Stimulated activated CD4-positive, alpha-beta T cell treated with anti-CD3 and anti-CD28 coated beads, Interleukin-2, amount 100 ng/mL, for 24 hours (primary cell): ENCODE measurements around the gene OSBPL6.

Source experiments
- DNase-seq, 2 donors: peaks; one replicate each; pipeline ENCODE4 v3.0.0-alpha.2; 2020

The OSBPL6 gene

DNA sequence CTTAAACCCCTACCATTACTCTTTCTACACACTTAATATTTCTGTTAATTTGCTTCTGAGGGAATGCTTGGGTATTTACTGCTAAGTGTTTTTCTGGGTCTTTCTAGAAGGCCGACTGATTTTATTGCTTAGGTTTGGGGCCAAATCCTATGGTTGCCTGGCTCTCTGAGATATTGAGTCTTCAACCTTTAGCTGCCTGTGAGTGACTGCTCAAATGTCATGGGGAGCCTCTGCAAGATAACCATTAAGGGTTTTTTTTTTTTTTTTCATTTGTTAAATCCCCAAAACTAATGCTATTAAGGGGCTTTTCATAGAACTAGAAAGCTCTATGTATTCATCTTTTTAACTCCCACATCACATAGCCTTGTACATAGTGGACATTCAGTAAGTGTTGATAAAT lies 5.0 kb downstream of the OSBPL6 start:
- DNase-seq: no peak

DNA sequence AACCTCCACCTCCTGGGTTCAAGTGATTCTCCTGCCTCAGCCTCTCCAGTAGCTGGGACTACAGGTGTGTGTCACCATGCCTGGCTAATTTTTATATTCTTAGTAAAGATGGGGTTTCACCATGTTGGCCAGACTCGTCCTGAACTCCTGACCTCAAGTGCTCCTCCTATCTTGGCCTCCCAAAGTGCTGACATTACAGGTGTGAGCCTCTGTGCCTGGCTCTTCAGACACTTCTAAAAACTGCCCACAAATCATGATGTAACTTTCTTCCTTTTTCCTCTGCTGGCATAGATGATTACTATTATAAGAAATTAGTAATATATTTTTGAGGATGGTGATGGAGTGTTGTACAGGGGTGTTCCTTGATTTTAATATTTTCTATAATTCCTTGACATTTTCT lies 6.0 kb downstream of the OSBPL6 start:
- DNase-seq: no peak

DNA sequence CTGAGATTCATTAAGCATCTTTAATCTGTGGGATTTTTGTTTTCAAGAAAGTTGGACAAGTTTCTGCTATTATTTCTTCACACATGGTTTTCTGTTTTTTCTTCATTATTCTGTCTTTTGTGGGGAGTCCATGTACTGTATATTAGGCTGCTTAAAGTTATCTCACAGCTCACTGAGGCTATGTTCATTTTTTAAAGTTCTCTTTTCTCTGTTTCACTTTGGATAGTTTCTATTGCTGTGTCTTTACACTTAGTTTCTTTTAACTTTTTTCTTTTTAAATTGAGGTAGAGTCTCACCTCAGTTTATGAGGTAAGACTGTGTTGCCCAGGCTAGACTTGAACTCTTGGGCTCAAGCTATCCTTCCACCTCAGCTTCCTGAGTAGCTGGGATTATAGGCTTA lies 8.6 kb downstream of the OSBPL6 start:
- DNase-seq: no peak

DNA sequence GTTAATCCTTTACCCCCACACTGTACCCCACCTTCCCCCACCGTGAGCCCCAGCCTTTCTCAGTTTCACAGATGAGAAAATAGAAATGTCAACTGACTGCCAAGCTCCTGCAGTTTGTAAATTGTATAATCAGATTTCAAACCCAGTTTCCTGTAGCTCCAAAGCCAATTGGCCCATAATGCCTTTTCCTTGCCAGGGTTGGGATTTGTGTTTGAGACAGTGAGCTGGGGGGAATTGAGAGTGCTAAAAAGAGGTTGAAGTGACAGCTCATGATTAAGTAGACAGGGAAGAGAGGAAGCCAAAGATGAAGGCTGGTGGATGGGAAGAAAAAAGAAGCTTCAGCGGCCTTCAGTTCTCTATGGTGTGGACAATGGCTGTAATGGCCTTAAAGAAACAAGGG lies 10.7 kb downstream of the OSBPL6 start:
- no peak for DNase-seq

DNA sequence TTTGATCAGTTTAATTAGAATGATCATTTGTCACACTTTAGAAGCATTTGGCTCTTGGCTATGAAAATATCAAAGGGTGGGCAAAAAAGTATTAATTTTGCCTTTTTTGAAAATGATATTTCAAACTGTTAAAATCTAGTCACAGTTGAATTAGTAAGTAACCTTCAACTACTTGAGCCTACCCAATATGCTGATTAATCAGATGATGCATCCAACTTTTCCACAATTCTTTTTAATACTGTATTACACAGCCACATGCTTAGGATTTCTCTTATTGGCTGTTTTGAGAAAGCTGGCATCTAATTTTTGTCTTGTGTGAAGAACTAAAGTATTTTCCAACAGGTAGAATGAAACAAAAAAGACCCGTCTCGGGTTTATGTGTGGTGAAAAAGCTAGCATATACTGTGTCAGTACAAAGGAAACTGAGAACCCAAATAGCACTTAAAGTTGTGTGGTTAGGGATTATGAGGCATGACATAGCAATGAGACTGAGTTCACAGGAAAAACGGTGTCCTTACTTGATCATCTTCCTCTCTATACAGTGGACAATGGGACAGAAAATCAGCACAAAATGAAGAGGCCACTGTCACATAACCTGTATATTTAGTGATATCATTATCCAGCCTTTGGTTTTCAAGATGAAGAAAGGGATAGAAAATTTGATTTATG lies 11.7 kb downstream of the OSBPL6 start:
- DNase-seq: no peak

DNA sequence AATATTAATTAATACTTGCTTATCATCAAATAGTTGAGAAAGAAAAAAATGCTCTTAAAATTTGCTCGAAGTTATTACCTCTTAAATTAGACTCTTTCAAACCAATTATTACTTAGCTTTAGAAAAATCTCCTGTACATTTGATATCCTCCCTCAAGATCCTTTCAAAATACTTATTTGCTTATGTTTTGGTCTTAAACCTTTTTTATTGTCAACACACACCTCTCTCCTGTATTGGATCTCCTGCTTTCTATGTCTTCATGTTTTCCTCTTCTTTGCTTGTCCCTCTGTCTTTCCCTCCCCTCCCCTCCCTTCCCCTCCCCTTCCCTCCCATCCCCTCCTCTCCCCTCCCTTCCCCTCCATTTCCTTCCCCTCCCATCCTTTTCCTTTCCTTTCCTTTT lies 14.0 kb downstream of the OSBPL6 start:
- DNase-seq: no peak

DNA sequence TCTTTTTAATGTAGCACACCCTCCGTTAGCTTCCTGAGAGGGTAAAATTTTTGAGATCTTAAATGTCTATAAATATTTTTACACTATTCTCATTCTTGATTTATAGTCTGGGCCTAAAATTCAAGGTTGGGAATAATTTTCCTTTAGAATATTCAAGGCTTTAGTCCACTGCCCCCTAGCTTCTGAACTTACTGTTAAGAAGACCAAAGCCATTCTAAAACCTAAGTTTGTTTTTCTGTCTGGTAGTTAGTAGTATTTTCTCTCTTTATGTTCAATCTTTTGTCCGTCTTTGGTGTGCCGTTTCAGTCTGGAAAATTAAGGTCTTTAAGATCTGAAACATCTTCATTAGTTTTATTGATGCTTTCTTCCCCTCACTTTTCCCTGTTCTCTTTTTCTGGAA lies 14.5 kb downstream of the OSBPL6 start:
- DNase-seq: no peak

DNA sequence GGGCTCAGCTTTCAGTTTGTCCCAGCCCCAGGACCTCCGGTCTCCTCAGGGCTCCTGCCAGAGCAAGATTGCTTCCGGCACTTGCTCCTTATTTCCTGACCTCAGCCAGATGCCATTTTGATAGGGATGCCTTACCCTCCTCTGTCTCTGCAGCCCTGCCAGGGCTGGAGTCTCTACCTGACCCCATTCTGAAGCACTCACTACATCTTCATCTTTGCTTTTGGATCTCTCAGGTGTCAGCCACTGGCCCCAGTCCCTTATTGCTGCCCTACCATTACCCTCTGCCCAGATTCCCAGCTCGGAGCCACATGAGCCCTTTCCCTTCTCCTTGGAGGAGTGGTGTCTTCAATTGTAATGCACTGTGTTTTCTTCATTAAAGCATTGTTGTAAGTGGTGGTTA lies 17.1 kb downstream of the OSBPL6 start:
- no peak for DNase-seq

DNA sequence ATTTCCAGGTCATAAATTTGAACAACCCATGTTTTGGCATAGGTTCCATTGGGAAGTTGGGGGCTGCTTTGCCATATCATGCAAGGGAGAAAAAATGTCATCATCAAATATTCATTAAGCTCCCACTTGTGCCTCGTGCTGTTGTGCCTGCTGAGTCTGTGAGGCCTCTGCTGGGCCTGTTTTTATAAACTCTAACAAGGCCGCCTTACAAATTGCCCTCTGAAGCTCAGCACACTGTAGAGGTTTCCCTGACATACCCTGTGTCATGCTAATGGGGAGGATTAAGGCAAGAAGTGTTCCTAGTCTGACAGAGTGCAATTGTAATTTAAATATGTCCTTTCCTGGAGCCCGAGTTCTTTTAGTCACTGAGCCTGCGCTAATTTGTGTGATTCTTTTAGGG lies 17.6 kb downstream of the OSBPL6 start:
- no peak for DNase-seq

DNA sequence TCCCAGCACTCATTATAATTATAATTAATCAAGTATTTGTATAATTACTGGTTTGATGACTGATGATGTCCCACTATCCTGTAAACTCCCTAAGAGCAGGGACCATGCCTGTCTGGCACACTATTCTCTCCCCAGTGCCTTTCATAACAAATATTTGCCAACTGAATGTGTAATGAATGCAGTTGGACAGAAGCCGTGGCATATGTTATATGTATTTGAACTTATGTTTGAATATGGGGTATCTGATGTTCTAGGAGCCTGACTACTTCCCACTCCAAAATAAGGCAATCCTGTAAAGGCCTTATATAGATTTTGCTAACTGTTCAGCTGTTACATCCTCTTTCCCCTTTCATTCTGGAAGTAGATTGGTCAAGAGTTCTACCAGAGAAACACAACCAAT lies 19.7 kb downstream of the OSBPL6 start:
- no peak for DNase-seq

DNA sequence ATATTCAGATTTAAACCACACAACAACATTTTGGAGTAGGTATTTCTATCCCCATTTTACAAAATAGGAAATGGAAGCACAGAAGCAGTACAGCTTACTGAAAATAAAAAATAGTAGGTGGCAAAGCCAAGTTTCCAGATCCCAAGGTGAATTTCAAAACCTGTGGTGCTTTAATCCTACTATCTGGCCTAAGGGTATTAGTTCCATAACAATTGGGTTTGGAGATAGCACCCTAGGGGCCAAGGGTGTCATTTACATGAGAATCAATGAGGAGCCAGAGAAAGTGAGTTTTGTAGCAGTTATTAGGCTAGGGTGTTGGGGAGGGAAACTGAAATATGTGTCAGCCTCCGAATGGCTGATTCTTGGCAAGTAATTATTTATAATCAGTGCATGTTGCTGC lies 24.9 kb downstream of the OSBPL6 start:
- DNase-seq: no peak

DNA sequence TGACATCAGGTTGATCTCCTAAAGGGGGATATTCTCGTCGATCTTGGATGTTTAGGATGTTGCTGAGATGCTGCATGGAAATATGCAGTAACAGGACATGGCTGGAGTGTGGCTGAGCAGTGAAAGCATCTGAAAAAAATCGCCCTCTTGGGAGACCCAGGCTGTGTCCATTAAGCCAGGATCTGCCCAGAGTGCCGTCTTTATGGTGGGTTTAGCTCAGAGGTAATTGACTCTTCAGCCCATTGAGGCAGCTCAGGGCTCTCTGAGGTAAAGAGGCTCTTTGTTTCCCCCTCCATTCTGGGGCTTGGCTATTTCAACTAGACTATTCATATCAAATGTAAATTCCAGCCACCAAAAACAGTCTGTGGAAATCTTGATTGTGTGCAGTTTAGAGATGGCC lies 26.5 kb downstream of the OSBPL6 start:
- DNase-seq: no peak

DNA sequence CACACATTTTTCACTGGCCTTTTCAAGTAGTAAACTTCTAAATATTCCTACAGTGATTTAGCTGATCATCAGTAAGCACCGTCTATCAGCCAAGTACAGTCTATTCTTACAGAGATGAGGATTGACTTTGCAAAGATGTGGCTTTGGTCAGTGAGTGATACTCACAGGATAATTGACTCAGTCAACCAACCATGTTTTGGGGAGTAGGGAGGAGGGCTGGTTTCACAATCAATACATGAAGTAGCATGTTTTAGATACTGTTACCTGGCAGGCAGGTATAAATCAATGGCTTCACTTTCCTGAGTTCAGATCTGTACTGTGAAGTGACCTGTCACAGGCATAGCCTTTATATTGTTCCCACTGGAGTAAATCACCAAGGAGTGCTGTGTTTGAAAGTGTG lies 27.2 kb downstream of the OSBPL6 start:
- no peak for DNase-seq

DNA sequence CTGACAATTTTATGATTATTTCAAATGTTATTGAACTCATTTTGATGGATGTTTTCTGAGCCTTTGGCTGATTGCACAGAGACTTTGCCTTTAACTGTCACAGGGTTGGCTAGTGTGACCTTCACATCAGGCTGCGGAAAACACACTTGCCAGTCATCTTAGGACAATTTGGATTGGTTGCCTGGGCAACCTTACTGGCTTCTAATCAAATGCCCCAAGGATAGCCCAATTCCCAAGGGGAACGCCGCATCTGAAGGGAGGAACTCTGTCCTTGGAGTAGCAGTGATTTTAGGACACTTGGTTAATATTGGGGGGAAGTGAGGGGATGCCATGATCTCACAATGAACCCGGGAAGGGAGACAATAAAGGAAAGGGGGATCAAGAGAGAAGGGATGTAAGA lies 29.5 kb downstream of the OSBPL6 start:
- DNase-seq: no peak

DNA sequence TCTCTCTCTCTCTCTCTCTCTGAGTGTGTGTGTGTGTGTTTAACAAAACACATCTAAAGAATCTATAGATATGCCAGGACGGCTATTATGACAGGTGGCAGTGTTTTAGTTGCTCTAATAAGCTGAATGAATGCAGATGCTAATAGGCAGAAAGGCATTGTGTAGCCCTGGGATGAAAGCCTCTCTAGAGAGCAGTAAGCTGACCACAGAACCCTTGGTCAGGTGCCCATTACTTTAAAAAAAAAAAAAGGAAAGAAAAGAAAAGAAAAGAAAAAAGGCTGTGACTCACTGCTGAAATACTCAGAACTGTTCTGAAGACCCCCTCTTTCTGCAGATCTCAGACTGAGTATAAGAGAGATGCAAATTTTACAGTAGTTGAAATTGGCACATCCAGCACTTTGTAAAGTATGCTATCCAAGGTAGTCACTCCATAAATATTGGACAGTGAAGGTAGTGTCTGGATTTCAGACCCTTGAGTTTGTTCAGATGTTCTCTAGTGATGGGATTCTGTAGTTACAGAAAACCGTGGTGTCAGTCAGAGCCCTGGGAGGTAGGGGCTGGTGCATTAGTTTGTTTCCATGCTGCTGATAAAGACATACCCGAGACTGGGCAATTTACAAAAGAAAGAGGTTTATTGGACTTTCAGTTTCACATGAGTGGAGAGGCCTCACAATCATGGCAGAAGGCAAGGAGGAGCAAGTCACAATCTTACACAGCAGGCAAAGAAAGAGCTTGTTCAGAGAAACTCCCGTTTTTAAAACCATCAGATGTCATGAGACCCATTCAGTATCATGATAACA lies 30.9 kb downstream of the OSBPL6 start:
- DNase-seq: no peak

DNA sequence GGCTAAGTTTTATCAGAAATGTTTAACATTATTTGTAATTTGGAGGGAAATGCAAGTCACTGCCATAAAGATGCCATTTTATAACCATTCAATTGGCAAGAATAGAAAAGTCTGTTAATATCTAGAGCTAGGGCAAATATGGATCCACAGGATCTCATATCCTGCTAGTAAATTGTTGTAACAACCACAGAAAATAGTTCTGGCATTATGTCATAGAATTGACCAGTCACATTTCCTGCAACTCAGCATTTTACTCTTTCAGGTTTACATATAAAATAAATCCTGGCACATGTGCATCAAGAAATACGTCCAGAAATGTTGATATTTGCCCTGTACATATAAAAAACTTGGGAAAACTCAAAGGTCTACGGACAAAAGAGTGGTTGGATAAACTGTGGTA lies 32.9 kb downstream of the OSBPL6 start:
- DNase-seq: no peak

DNA sequence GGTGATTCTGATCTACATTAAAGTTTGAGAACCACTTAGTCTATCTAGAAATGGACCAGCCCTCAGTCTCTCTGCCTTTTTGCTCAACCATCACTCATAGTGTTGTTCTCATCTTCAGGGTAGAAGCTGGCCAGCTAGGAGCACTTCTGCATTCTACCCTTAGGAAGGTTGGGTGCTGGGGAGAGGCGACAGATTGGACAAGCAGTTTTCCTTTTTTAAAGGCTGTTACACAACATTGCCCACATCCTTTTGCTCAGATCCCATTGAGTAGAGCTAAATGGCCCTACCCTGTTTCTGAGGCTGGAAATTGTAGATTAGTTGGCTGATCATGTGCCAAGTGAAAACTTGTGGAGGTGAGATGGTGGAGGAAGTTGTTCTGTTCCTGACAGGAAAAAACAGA lies 35.6 kb downstream of the OSBPL6 start:
- DNase-seq: no peak

DNA sequence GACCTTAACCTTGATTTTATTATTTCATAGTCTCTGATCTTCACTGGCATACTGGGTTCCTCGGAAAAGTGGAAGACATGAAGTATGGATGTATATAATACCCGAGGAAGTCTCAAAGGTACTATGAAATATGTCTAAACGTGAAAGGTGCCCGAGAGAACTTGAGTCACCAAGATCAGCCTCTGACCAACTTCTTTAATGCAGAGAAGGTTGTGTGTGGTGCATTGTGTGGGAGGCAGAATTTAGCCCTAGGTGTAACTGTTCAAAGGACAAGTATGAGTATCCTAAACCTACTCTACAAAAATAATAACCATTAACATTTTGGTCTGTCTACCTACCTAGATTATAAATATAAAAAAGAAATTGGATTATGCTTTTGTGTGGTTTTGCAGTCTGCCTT lies 36.1 kb downstream of the OSBPL6 start:
- no peak for DNase-seq

DNA sequence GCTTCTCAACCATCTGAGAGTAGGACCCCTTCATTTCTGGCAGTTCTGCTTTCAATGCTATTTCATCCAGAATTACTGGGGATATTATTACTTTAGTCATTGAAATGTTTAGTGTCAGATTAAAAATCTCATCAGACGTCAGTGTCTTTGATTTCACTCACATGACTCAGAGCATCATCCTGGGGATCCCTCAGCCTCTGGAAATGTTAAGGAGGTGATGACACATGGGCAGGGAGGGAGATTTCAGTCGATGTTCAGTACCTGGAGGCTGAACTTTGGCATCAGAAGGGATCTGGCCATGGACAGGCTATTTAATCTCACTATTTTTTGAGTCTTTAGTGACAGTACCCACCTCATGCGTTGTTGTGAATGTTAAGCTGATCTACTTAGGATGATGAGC lies 39.1 kb downstream of the OSBPL6 start:
- DNase-seq: no peak

DNA sequence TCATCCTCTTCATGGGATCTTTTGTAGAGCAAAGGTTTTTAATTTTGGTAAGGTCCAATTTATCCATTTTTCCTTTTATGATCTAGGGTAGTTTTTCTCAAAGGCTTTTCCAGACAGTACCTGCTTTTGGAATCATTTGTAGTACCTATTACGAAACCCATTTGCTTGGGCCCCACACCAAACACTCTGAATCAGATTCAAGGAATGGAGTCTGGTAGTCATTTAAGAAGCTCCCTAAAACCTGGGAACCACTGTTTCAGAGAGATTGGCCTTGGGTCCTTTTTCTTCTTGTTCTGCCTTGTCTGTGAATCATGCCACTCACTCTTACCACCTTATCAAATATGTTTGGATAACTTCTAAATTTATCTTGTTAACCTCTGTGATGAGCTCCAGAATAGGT lies 40.3 kb downstream of the OSBPL6 start:
- DNase-seq: no peak

DNA sequence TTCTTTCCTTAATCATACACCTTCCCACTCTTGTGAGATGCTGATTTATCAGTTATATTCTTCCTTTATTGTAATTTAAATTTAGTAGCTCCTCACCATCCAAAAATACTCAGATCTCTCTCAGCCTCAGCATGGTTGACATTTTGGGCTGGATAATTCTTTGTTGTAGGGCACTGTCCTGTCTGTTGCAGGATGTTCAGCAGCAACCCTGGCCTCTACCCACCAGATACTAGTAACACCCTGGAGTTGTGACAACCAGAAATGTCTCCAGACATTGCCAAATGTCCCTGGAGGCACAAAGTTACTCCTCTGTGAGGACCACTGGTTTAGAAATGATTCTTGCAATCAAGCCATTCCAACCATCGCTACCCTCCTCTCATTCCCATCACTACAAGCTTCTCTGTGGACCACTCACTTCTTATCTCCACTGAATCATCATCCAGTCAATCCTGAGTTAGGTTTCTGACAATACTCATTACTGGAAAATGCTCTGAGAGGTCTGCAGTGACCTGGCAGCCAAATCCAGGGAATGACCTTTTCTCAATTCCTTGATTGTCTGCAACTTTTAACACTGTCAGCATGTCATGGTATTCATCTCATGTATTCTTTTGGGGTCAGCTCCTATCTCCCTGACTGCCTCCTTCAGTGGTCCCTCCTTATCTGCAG lies 43.3 kb downstream of the OSBPL6 start:
- no peak for DNase-seq

DNA sequence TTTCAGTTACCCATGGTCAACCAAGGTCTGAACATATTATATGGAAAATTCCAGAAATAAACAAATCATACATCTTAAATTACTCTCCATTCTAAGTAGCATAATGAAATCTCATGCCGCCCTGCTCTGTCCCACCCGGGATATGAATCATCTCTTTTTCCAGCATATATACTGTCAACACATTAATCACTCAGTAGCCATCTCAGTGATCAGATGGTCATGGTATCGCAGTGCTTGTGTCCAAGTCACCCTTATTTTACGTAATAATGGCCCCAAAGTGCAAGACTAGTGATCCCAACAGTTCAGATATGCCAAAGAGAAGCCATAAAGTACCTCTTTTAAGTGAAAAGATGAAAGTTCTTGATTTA lies 43.8 kb downstream of the OSBPL6 start:
- DNase-seq: no peak

DNA sequence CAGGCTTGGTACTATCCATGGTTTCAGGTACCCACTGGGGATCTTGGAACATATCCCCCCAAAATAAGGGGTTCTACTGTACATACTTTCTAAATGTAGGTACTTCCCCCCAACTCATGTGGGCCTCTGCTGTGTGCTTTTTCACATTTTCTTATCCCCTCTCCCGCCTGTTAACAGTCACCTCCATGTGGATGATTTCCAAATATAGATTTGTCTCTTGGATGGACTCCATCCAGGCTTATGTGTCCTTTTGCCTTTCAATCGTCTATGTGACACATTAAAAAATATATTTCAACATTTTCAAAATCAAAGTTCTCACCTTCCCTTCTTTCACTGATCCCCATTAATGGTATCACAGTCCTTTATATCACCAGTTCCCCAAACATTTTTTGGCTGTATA lies 44.4 kb downstream of the OSBPL6 start:
- DNase-seq: no peak

DNA sequence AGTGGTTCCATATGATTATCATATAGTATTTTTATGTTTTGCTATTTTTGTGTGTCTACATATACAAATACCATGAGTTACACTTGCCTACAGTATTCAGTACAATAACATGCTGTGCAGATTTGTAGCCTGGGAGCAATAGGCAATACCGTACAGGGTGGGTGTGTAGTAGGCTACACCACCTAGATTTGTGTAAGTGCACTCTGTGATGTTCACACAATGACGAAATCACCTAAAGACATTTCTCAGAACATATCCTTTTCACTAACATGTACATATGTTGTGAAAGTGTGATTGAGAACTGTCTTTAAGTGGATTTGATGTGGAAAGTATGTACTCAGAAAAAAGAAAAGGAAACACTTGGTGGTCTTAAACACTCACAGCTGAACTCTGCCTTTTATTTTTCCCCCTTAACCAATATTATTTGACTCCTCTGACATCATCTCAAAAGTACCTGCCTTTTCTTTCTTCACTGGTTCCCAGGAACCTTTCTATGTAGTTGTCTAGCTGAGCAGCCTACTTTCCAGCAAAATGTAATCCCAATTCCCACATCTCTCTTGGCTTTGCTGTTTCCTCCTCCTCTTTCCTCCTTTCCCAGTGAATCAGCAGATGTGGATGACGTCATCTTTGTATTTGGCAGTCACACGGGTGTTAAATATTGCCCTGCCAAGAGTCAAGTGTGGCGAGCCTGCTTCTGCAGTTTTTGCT lies 47.7 kb downstream of the OSBPL6 start:
- no peak for DNase-seq
